ENCODE results near the gene NEK4. TPM values are rescaled to one million over a fixed set of nuclear protein-coding genes. Genes with fewer than 3 reads are reported as not detected.

Gene NEK4
- total and polyA plus RNA-seq, 10 of the 15 experiments (the other 5 are each of a cell fraction or from before 2014, with no cell fraction given), result 7.0 to 29.1 (median 16.4) TPM

- BruUV-seq (replicated peaks), result no TSS peak
- no peak for ATAC-seq
- TF ChIP-seq PML (IDR thresholded peaks at IDR 0.05; ENCODE audit: low read length), result no peak
- no peak for TF ChIP-seq LARP7 (IDR thresholded peaks at IDR 0.05)
- TF ChIP-seq JUNB (IDR thresholded peaks at IDR 0.05), result no peak
- no peak for TF ChIP-seq GABPA (IDR thresholded peaks at IDR 0.05; ENCODE audit: low read depth)
- no peak for TF ChIP-seq NBN (IDR thresholded peaks at IDR 0.05)
- no peak for TF ChIP-seq RBBP5 (conservative IDR thresholded peaks at IDR 0.05)
- no peak for TF ChIP-seq SUPT20H (IDR thresholded peaks at IDR 0.05; ENCODE audit: borderline replicate concordance, control insufficient read depth, low read depth, low read length)
- TF ChIP-seq, protein P1, sequence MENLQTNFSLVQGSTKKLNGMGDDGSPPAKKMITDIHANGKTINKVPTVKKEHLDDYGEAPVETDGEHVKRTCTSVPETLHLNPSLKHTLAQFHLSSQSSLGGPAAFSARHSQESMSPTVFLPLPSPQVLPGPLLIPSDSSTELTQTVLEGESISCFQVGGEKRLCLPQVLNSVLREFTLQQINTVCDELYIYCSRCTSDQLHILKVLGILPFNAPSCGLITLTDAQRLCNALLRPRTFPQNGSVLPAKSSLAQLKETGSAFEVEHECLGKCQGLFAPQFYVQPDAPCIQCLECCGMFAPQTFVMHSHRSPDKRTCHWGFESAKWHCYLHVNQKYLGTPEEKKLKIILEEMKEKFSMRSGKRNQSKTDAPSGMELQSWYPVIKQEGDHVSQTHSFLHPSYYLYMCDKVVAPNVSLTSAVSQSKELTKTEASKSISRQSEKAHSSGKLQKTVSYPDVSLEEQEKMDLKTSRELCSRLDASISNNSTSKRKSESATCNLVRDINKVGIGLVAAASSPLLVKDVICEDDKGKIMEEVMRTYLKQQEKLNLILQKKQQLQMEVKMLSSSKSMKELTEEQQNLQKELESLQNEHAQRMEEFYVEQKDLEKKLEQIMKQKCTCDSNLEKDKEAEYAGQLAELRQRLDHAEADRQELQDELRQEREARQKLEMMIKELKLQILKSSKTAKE (IDR thresholded peaks at IDR 0.05; ENCODE audit: low read depth, poor library complexity, severe bottlenecking), result no peak
- TF ChIP-seq PKNOX1 (IDR thresholded peaks at IDR 0.05), result no peak
- TF ChIP-seq ZNF384 (IDR thresholded peaks at IDR 0.05; ENCODE audit: borderline replicate concordance, low read depth, low read length), result no peak
- TF ChIP-seq MYC (IDR thresholded peaks at IDR 0.05; ENCODE audit: insufficient read depth, insufficient read length, insufficient replicate concordance, low read length, severe bottlenecking), result no peak
- no peak for TF ChIP-seq E4F1 (IDR thresholded peaks at IDR 0.05; ENCODE audit: borderline replicate concordance, partially characterized antibody)
- TF ChIP-seq E2F4 (IDR thresholded peaks at IDR 0.05; ENCODE audit: low read depth, low read length), result no peak
- TF ChIP-seq RB1 (IDR thresholded peaks at IDR 0.05; ENCODE audit: borderline replicate concordance), result no peak
- no peak for TF ChIP-seq KDM1A (IDR thresholded peaks at IDR 0.05; ENCODE audit: borderline replicate concordance)
- no peak for TF ChIP-seq STAT3 (IDR thresholded peaks at IDR 0.05; ENCODE audit: low read depth, low read length)
Observed at GRCh38 chr3:52791366-52791765, 20.6 kb upstream of the NEK4 start.

More at GRCh38 chr3:52791366-52791765, 20.6 kb upstream of the NEK4 start:
- in situ Hi-C loops (cut with MboI), result no loop called here
- Histone ChIP-seq H4K20me1 (ENCODE audit: control insufficient read depth, insufficient read depth) (no peaks in the 10 kb centered on the region), H3K9ac (ENCODE audit: control insufficient read depth, insufficient read depth, low read length) (no peak overlapping the region), H3K79me2 (ENCODE audit: control insufficient read depth, insufficient read depth, low read length) (no peaks in the 10 kb centered on the region), H2AFZ (ENCODE audit: control insufficient read depth, low read depth, low read length) (no peak overlapping the region), H3K4me1 (ENCODE audit: control insufficient read depth, insufficient read depth, low read length) (no peaks in the 10 kb centered on the region), H3K9me3 (replicated peaks; ENCODE audit: control insufficient read depth, insufficient read depth, low read length) (no peaks in the 10 kb centered on the region), H3K27me3 (replicated peaks in 1 of 2; ENCODE audit: control insufficient read depth in 2 of 2, insufficient read depth in 2 of 2, low read length in 1 of 2) (no peaks in the 10 kb centered on the region; a peak in 1 of 4 replicates), H3K36me3 (ENCODE audit: control insufficient read depth in 2 of 2, insufficient read depth in 2 of 2, low read length in 1 of 2) (no peaks in the 10 kb centered on the region), H3K4me2 (ENCODE audit: control insufficient read depth, insufficient read depth) (no peak overlapping the region), H3K27ac (ENCODE audit: control insufficient read depth, insufficient read depth) (no peak overlapping the region), H3K4me3 (no peak overlapping the region)
- DNase-seq (ENCODE audit: low read depth, low spot score) (no peak), FAIRE-seq (no peak)
- intact Hi-C loops (cut with micrococcal nuclease; ENCODE audit: unreplicated experiment), result no loop called here
- POLR2A ChIA-PET, result interaction anchor here (0.6 kb wide), 1 partner anchor 20 kb away, joined by 4 read pairs; no protein-coding TSS in a partner anchor
- CTCF ChIA-PET, result interaction anchor here (1.0 kb wide), 1 partner anchor 29 kb away, joined by 6 read pairs; no protein-coding TSS in a partner anchor
- 30% methylated on average over 12 of the region's 12 CpGs for whole genome bisulfite sequencing (ENCODE audit: insufficient coverage, insufficient replicate concordance, low lambda C conversion rate, missing lambda C conversion rate)
- RAD21 ChIA-PET (ENCODE audit: unreplicated experiment), result no interaction called here
- SMC1A ChIA-PET (ENCODE audit: uncharacterized antibody, unreplicated experiment), result no interaction called here

Data from GM12878 (cell line).